Lower lobe of right lung (tissue), 2 donors: ENCODE measurements around the gene KRT2. TPM values are rescaled to one million over a fixed set of nuclear protein-coding genes. Genes with fewer than 3 reads are reported as not detected.

Source experiments
- ATAC-seq, 2 donors: fragments of 200-7000 bp; cut with Tn5 transposase; one replicate each; pipeline ENCODE4 v1.9.1; 2020 to 2022; ENCODE audit warnings: mild to moderate bottlenecking in 2 of 2, moderate library complexity in 2 of 2
- DNase-seq: peaks from one replicate; pipeline ENCODE4 v3.0.0-alpha.2; 2020
- H3K27ac ChIP-seq: fragments of 200-600 bp; one replicate; pipeline ENCODE4 v1.8.0; 2022
- H3K27me3 ChIP-seq: fragments of 200-600 bp; one replicate; pipeline ENCODE4 v1.8.0; 2022; ENCODE audit warnings: low read depth
- H3K36me3 ChIP-seq: fragments of 200-600 bp; one replicate; pipeline ENCODE4 v1.8.0; 2022; ENCODE audit warnings: mild to moderate bottlenecking
- H3K4me1 ChIP-seq: fragments of 200-600 bp; one replicate; pipeline ENCODE4 v1.8.0; 2022
- H3K4me3 ChIP-seq: fragments of 200-600 bp; one replicate; pipeline ENCODE4 v1.8.0; 2022; ENCODE audit warnings: mild to moderate bottlenecking
- H3K9me3 ChIP-seq: fragments of 200-600 bp; one replicate; pipeline ENCODE4 v1.8.0; 2022
- intact Hi-C: fragments of 100-400 bp; cut with DNase I; formaldehyde crosslinking; loops from one replicate; pipeline ENCODE4 v1.11.0; 2022
- total RNA-seq: library from RNA; stranded (reverse); fragmentation: NEBNext Ultra II Directional; extraction: Animal tissue kit (Norgen Biotek cat#: 25700); gene quantifications from one replicate; pipeline ENCODE4 v1.2.1, GENCODE V29; 2021
- TF ChIP-seq, protein P1 (sequence below): fragments of 200-600 bp; IDR thresholded peaks from one replicate; pipeline ENCODE4 v1.8.0; 2022; ENCODE audit warnings: antibody characterized with exemption, mild to moderate bottlenecking
- donor health status: DM: no; HTN: yes; CAD: no; lungs with severe emphysema.

Gene KRT2
- total RNA-seq, 1 donor from 2014 or later, result not detected

DNA sequence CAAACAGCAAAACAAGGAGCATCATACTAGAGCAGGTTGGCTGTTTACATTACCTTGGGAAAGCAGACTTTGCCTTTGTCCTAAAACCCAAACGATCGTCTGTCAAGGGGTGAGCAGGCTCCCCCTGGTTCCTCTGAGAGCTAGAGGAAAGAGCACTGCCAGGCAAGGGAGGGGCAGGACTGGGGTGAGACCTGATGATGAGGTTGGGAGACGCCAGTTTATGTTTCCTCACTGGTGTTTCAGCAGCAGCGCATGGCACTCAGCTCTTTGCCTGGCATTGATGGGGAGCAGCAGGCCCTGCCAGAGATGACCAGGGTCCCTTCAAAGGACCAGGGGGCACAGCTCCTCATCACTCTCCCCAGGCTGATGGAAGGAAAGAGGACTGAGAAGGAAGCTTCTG lies 7.9 kb upstream of the KRT2 start:
- DNase-seq (no peak), ATAC-seq (no peak)
- Histone ChIP-seq H3K27me3 (no peaks in the 10 kb centered on the region), H3K4me3 (no peak overlapping the region), H3K9me3 (no peaks in the 10 kb centered on the region), H3K36me3 (no peaks in the 10 kb centered on the region), H3K27ac (no peak overlapping the region), H3K4me1 (no peaks in the 10 kb centered on the region)
- TF ChIP-seq, protein P1, sequence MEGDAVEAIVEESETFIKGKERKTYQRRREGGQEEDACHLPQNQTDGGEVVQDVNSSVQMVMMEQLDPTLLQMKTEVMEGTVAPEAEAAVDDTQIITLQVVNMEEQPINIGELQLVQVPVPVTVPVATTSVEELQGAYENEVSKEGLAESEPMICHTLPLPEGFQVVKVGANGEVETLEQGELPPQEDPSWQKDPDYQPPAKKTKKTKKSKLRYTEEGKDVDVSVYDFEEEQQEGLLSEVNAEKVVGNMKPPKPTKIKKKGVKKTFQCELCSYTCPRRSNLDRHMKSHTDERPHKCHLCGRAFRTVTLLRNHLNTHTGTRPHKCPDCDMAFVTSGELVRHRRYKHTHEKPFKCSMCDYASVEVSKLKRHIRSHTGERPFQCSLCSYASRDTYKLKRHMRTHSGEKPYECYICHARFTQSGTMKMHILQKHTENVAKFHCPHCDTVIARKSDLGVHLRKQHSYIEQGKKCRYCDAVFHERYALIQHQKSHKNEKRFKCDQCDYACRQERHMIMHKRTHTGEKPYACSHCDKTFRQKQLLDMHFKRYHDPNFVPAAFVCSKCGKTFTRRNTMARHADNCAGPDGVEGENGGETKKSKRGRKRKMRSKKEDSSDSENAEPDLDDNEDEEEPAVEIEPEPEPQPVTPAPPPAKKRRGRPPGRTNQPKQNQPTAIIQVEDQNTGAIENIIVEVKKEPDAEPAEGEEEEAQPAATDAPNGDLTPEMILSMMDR, result no peak
- intact Hi-C loops, result no loop called here

- no peaks in the 10 kb centered on the region for H3K9me3 ChIP-seq
- intact Hi-C loops, result no loop called here
- H3K27ac ChIP-seq, result no peak overlapping the region
- no peaks in the 10 kb centered on the region for H3K4me1 ChIP-seq
- DNase-seq, result no peak
- H3K36me3 ChIP-seq, result no peaks in the 10 kb centered on the region
- H3K4me3 ChIP-seq, result no peak overlapping the region
- H3K27me3 ChIP-seq, result no peaks in the 10 kb centered on the region
- no peak for ATAC-seq
- TF ChIP-seq, protein P1, result no peak
Measured at GRCh38 chr12:52659395-52659794, 7.4 kb upstream of the KRT2 start.

DNA sequence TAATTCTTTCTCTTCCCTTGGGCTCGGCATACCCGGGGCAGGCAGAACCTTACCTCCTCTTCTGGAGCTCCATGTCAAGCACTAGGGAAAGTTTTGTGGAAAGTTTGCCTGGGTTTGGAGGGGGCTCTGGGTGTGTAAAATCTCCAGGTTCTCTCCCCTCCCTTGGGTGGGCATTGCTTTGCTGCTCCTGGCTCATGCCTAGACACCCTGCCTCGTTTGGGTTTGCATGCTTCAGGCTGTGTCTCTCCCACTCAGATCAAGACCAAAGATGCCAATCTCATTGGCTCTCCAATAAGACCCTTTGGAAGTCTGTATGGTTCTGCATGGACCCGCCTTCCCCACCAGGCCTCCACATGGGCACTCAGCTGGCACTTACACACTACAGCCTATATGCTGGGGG lies 6.2 kb upstream of the KRT2 start:
- intact Hi-C loops, result no loop called here
- no peaks in the 10 kb centered on the region for H3K9me3 ChIP-seq

GRCh38 chr12:52657250-52657902 lies 5.4 kb upstream of the KRT2 start:
- no peaks in the 10 kb centered on the region for H3K4me1 ChIP-seq
- TF ChIP-seq, protein P1, result no peak
- no peak for ATAC-seq
- DNase-seq, result no peak
- no peak overlapping the region for H3K4me3 ChIP-seq
- no peaks in the 10 kb centered on the region for H3K9me3 ChIP-seq
- H3K27ac ChIP-seq, result no peak overlapping the region
- H3K27me3 ChIP-seq, result peaks cover 1% of the 10 kb centered on the region
- intact Hi-C loops, result no loop called here
- H3K36me3 ChIP-seq, result no peaks in the 10 kb centered on the region

More for the DNA sequence above, 6.2 kb upstream of the KRT2 start:
- TF ChIP-seq, protein P1, result no peak
- no peaks in the 10 kb centered on the region for H3K27me3 ChIP-seq
- H3K36me3 ChIP-seq, result no peaks in the 10 kb centered on the region
- DNase-seq (no peak), ATAC-seq (no peak)
- no peak overlapping the region for H3K27ac ChIP-seq
- no peak overlapping the region for H3K4me3 ChIP-seq
- no peaks in the 10 kb centered on the region for H3K4me1 ChIP-seq

GRCh38 chr12:52656616-52657015 lies 4.6 kb upstream of the KRT2 start:
- Histone ChIP-seq H3K4me3 (no peak overlapping the region), H3K36me3 (no peaks in the 10 kb centered on the region), H3K27me3 (peaks cover 4% of the 10 kb centered on the region), H3K4me1 (no peaks in the 10 kb centered on the region), H3K9me3 (no peaks in the 10 kb centered on the region), H3K27ac (no peak overlapping the region)
- intact Hi-C loops, result no loop called here
- TF ChIP-seq, protein P1, result no peak
- ATAC-seq (no peak), DNase-seq (no peak)
